Left forelimb (tissue), 1 donor: ENCODE measurements around the gene NPIPB13.
"Not testable (repeated sequence)": the region's sequence is repeated elsewhere in the genome, so short reads cannot be mapped to it uniquely, and the experiment has no call there.

Experiments
- DNase-seq: peaks from one replicate; pipeline ENCODE4 v3.0.0-alpha.2; 2018; ENCODE audit warnings: low spot score

NPIPB13 gene

GRCh38 chr16:30248379-30248778 is at the start of gene NPIPB13:
Gene NPIPB13 (minus strand): TSS chr16:30248479. CDS start chr16:30245573, 2,906 bp downstream.
- DNase-seq = not testable (repeated sequence)

- not testable (repeated sequence) for DNase-seq
Measured at GRCh38 chr16:30282357-30282756, 34.1 kb upstream of the NPIPB13 start.

GRCh38 chr16:30278523-30278922 is 30.2 kb upstream of the NPIPB13 start:
- DNase-seq = not testable (repeated sequence)

- DNase-seq = not testable (repeated sequence)
Measured at GRCh38 chr16:30217082-30217481, 31.2 kb downstream of the NPIPB13 start.

- DNase-seq = not testable (repeated sequence)
Measured at GRCh38 chr16:30211414-30211813, 36.9 kb downstream of the NPIPB13 start.

GRCh38 chr16:30209032-30209431 is 39.2 kb downstream of the NPIPB13 start:
- not testable (repeated sequence) for DNase-seq

- not testable (repeated sequence) for DNase-seq
Measured at GRCh38 chr16:30207063-30207704, 41.1 kb downstream of the NPIPB13 start.

- DNase-seq = not testable (repeated sequence)
Measured at GRCh38 chr16:30206252-30206651, 42.0 kb downstream of the NPIPB13 start.

GRCh38 chr16:30205541-30206236 is 42.6 kb downstream of the NPIPB13 start:
- not testable (repeated sequence) for DNase-seq

- not testable (repeated sequence) for DNase-seq
Measured at GRCh38 chr16:30199608-30200343, 48.5 kb downstream of the NPIPB13 start.

GRCh38 chr16:30199049-30199448 is 49.2 kb downstream of the NPIPB13 start, which contains the start of gene SULT1A3:
Gene SULT1A3 (plus strand): TSS chr16:30199255. CDS start chr16:30200729, 1,474 bp downstream.
- not testable (repeated sequence) for DNase-seq
